ENCODE measurements around the gene RASGRP2. TPM values are rescaled to one million over a fixed set of nuclear protein-coding genes. Genes with fewer than 3 reads are reported as not detected.

Gene RASGRP2
- total and polyA plus RNA-seq, 2 of the 8 experiments (the other 6 are each of a cell fraction or from before 2014, with no cell fraction given), result 40.6 to 45.7 TPM

- no peak for TF ChIP-seq POLR2A (IDR thresholded peaks at IDR 0.05; ENCODE audit: control extremely low read depth in 1 of 2, low read depth in 2 of 2, low read length in 2 of 2)
These were observed 44.6 kb upstream of the RASGRP2 start (continued) for GRCh38 chr11:64788321-64789215.
